KMS-11 (cell line): ENCODE results near the gene IGSF5.

Experiments used
- H2AFZ ChIP-seq: fragments of 200-600 bp; sonication (generic); 2 replicates; pipeline ENCODE4 v1.6.1; 2016; ENCODE audit warnings: antibody characterized with exemption, mixed run types, low read depth
- H3K27ac ChIP-seq: fragments of 200-600 bp; sonication (generic); 2 replicates; pipeline ENCODE4 v1.6.1; 2016; ENCODE audit warnings: mild to moderate bottlenecking, mixed run types
- H3K27me3 ChIP-seq: fragments of 200-600 bp; sonication (generic); 2 replicates; pipeline ENCODE4 v1.6.1; 2017; ENCODE audit warnings: mild to moderate bottlenecking, low read depth, mixed run types, moderate library complexity; ENCODE audit not compliant: insufficient read depth
- H3K36me3 ChIP-seq: fragments of 200-600 bp; sonication (generic); 2 replicates; pipeline ENCODE4 v1.6.1; 2017; ENCODE audit warnings: mild to moderate bottlenecking, mixed run types; ENCODE audit not compliant: insufficient read depth
- H3K4me1 ChIP-seq: fragments of 200-600 bp; sonication (generic); 2 replicates; pipeline ENCODE4 v1.6.1; 2016; ENCODE audit warnings: mild to moderate bottlenecking, low read depth, mixed run types; ENCODE audit not compliant: poor library complexity, severe bottlenecking
- H3K4me2 ChIP-seq: fragments of 200-600 bp; sonication (generic); 2 replicates; pipeline ENCODE4 v1.7.0; 2016; ENCODE audit warnings: mild to moderate bottlenecking, mixed run types
- H3K4me3 ChIP-seq: fragments of 200-600 bp; sonication (generic); IDR thresholded peaks from 2 replicates; pipeline ENCODE4 v1.6.1; 2017; ENCODE audit warnings: low read depth, low read length, mixed read lengths; ENCODE audit not compliant: insufficient read depth
- H3K79me2 ChIP-seq: fragments of 200-600 bp; sonication (generic); 2 replicates; pipeline ENCODE4 v1.6.1; 2016; ENCODE audit warnings: low read depth, mixed run types; ENCODE audit not compliant: insufficient read depth
- H3K9ac ChIP-seq: fragments of 200-600 bp; sonication (generic); 2 replicates; pipeline ENCODE4 v1.6.1; 2016; ENCODE audit warnings: mild to moderate bottlenecking, mixed run types
- H4K20me1 ChIP-seq: fragments of 200-600 bp; sonication (generic); 2 replicates; pipeline ENCODE4 v1.6.1; 2016; ENCODE audit warnings: mild to moderate bottlenecking, mixed run types; ENCODE audit not compliant: insufficient read depth
- TF ChIP-seq, protein P1 (sequence below): fragments of 200-600 bp; sonication (generic); conservative IDR thresholded peaks from 2 replicates; pipeline ENCODE4 v1.6.1; 2017; ENCODE audit warnings: low read depth, mild to moderate bottlenecking, antibody characterized with exemption, low read length, moderate library complexity, mixed read lengths

Gene IGSF5

DNA sequence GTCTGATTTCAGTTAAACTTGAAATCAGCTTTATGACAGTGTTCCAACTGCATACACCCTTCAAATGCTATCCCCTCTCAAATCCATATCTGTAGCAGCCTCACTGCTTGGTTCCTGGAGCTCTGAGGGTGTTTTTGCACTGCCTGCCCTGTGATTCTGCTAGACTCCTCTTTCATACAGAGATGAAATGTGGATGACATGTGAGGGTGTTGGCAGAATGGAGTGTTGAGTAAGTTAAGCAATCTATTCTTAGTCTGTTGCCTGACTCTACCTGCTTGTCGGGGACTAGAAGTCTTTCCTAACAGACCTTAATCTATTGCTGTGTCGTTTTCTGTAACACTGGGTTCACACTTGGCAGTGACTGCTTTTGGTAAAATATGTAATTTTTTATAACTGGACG lies 9.8 kb downstream of the IGSF5 start:
- no peak overlapping the region for H3K4me2 ChIP-seq
- no peak overlapping the region for H3K9ac ChIP-seq
- H3K4me3 ChIP-seq: no peak overlapping the region
- no peaks in the 10 kb centered on the region for H4K20me1 ChIP-seq
- H3K27me3 ChIP-seq: no peaks in the 10 kb centered on the region
- no peaks in the 10 kb centered on the region for H3K79me2 ChIP-seq
- no peaks in the 10 kb centered on the region for H3K4me1 ChIP-seq
- no peak overlapping the region for H3K27ac ChIP-seq
- H3K36me3 ChIP-seq: no peaks in the 10 kb centered on the region
- no peak overlapping the region for H2AFZ ChIP-seq
- TF ChIP-seq, protein P1, sequence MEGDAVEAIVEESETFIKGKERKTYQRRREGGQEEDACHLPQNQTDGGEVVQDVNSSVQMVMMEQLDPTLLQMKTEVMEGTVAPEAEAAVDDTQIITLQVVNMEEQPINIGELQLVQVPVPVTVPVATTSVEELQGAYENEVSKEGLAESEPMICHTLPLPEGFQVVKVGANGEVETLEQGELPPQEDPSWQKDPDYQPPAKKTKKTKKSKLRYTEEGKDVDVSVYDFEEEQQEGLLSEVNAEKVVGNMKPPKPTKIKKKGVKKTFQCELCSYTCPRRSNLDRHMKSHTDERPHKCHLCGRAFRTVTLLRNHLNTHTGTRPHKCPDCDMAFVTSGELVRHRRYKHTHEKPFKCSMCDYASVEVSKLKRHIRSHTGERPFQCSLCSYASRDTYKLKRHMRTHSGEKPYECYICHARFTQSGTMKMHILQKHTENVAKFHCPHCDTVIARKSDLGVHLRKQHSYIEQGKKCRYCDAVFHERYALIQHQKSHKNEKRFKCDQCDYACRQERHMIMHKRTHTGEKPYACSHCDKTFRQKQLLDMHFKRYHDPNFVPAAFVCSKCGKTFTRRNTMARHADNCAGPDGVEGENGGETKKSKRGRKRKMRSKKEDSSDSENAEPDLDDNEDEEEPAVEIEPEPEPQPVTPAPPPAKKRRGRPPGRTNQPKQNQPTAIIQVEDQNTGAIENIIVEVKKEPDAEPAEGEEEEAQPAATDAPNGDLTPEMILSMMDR: no peak

DNA sequence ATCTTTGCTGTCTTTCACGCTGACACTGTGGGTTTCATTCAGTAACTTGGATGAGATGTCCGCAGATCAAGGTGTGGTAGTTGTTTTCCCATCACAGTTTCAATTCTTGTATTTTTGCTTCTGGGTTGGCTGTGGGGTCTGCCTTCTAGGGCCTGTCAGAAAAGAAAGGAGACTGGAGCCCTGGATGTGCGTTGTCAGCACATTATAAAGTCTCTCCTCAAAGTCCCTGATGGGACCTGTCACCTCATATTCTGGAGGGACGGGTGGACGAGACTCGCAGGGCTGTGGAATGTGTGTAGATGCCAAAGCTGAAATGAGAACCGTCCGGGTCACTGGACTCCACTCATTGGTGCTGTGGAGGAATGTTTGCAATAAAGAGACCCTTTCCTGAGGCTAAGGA lies 11.3 kb downstream of the IGSF5 start:
- Histone ChIP-seq H3K9ac (no peak overlapping the region), H3K27me3 (no peaks in the 10 kb centered on the region), H3K36me3 (no peaks in the 10 kb centered on the region), H3K4me3 (no peak overlapping the region), H3K4me1 (no peaks in the 10 kb centered on the region), H4K20me1 (no peaks in the 10 kb centered on the region), H3K27ac (no peak overlapping the region), H3K4me2 (no peak overlapping the region), H2AFZ (no peak overlapping the region), H3K79me2 (no peaks in the 10 kb centered on the region)
- TF ChIP-seq, protein P1: no peak

DNA sequence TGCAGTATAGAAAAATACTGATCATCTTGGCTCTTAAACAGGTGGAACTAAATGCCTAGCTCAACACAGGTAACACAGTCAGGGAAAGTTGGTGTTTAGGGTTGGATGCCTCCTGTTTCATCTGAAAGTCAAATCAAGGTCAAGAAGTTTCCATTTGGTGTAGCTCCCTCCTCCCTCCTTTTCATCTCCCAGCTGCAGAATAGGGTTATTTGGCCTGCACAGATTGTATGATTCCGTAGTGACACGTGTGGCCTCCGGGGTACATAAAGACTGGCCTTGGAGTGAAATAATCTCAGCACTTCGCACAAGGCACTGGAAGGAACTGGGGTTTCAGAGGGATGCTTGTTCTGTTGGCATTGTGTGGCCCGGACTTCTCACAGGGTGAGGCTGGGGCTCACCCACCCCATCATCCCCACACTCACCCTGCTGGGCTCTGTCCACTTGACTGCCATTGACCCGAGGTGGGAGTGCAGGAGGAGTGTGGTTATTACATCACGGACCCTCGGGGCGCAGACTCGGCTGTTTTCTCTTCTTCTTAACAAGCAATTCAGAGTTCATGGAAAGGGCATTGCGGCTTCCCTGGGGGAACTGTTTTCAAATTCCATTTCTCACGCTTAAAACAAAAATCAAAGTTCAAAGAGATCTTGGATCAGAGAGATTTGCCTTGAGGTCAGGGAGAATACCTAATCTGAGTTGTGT lies 18.4 kb downstream of the IGSF5 start:
- Histone ChIP-seq H3K4me1 (no peaks in the 10 kb centered on the region), H3K36me3 (no peaks in the 10 kb centered on the region), H3K27ac (no peak overlapping the region), H3K27me3 (no peaks in the 10 kb centered on the region), H3K9ac (no peak overlapping the region), H4K20me1 (no peaks in the 10 kb centered on the region), H3K4me2 (no peak overlapping the region), H3K79me2 (no peaks in the 10 kb centered on the region), H3K4me3 (no peak overlapping the region), H2AFZ (no peak overlapping the region)
- TF ChIP-seq, protein P1: no peak

DNA sequence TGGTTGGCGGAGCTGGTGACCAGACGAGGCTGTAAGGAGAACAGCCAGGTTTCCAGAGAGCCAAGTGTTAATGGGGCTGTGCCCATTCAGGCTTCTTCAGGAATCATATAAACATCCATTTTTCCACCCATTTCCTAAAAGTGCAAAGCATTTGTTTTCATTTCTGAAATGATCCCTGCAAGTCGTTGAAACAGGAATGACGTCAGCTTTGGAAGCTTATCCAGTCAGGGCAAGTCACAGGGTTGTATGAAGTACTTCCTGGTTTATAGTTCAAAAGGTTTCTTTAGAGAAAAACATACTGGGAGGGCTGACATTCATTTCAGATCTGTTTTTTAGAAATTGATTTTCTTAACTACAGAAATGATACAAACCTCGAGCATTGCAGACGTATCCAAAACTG lies 29.2 kb downstream of the IGSF5 start:
- no peak overlapping the region for H2AFZ ChIP-seq
- TF ChIP-seq, protein P1: no peak

More for the DNA sequence above, 29.2 kb downstream of the IGSF5 start:
- no peak overlapping the region for H3K9ac ChIP-seq
- H3K4me3 ChIP-seq: no peak overlapping the region
- no peaks in the 10 kb centered on the region for H3K27me3 ChIP-seq
- H3K27ac ChIP-seq: no peak overlapping the region
- H3K36me3 ChIP-seq: no peaks in the 10 kb centered on the region
- H3K4me1 ChIP-seq: peaks cover 3% of the 10 kb centered on the region
- no peaks in the 10 kb centered on the region for H3K79me2 ChIP-seq
- no peaks in the 10 kb centered on the region for H4K20me1 ChIP-seq
- no peak overlapping the region for H3K4me2 ChIP-seq
